Activated CD8-positive, alpha-beta memory T cell treated with anti-CD3 and anti-CD28 coated beads for 36 hours (primary cell): ENCODE measurements around the gene ZNG1A. TPM values are rescaled to one million over a fixed set of nuclear protein-coding genes. Genes with fewer than 3 reads are reported as not detected.

Source experiments
- total RNA-seq, 2 experiments: library from RNA; stranded (reverse); gene quantifications; one replicate each; pipeline ENCODE4 v1.2.3, GENCODE V29; 2021

Gene ZNG1A
- total RNA-seq, 2 experiments from 2014 or later, result 50.7 to 52.7 TPM

Other genes starting within 250 kb of the ZNG1A start
- 10 to 100 TPM; 16.3 to 17.9 TPM for gene WASHC1, start 149.6 kb downstream of the ZNG1A start, total RNA-seq
- under 1 TPM; 0.10 to 0.30 TPM for gene FOXD4, start 60.6 kb downstream of the ZNG1A start, total RNA-seq
- gene DOCK8, start 35.8 kb upstream of the ZNG1A start, total RNA-seq, result 100 to 1,000 TPM; 133 to 140 TPM